Skeletal muscle satellite cell (primary cell): ENCODE results near the gene PSMB1.
"Not testable (repeated sequence)": the region's sequence is repeated elsewhere in the genome, so short reads cannot be mapped to it uniquely, and the experiment has no call there.

Source experiments
- H3K27me3 ChIP-seq: 2 replicates; pipeline ENCODE4 v1.7.0; 2013; ENCODE audit warnings: low read length; ENCODE audit not compliant: control insufficient read depth, insufficient read depth
- H3K36me3 ChIP-seq: 2 replicates; pipeline ENCODE4 v1.7.0; 2013; ENCODE audit warnings: mild to moderate bottlenecking, control low read depth, low read length; ENCODE audit not compliant: insufficient read depth
- H3K4me1 ChIP-seq: 2 replicates; pipeline ENCODE4 v1.7.0; 2013; ENCODE audit warnings: low read length; ENCODE audit not compliant: control insufficient read depth, insufficient read depth
- H3K4me2 ChIP-seq: 2 replicates; pipeline ENCODE4 v1.7.0; 2013; ENCODE audit warnings: mild to moderate bottlenecking, low read length
- H3K4me3 ChIP-seq: 2 replicates; pipeline ENCODE4 v1.7.0; 2013; ENCODE audit warnings: low read length
- H3K9ac ChIP-seq: 2 replicates; pipeline ENCODE4 v1.7.0; 2013; ENCODE audit warnings: mild to moderate bottlenecking, low read depth, low read length, moderate library complexity
- H3K9me3 ChIP-seq: replicated peaks from 2 replicates; pipeline ENCODE4 v1.7.0; 2013; ENCODE audit warnings: mild to moderate bottlenecking, control low read depth, low read length

PSMB1 gene

DNA sequence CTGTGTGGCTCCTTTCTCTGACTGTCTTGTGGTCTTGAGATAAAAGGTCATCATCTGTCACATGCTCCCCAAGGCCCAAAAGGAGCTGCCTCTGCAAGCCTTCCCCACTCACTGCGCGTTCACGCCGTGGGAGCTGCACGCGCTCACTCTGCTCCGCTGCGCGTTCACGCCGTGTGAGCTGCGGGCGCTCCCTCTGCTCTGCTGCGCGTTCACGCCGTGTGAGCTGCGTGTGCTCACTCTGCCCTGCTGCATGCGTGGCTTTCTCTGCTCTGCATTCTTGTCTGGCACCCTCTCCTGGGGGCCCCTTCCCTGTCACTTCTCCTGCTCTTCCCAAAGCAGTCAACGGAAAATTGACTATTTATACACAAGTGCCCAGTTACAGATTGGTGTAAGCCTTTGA lies 42.5 kb downstream of the PSMB1 start:
- Histone ChIP-seq H3K9ac (no peak overlapping the region), H3K36me3 (no peaks in the 10 kb centered on the region), H3K4me3 (no peak overlapping the region), H3K9me3 (no peaks in the 10 kb centered on the region), H3K27me3 (no peaks in the 10 kb centered on the region), H3K4me1 (no peaks in the 10 kb centered on the region), H3K4me2 (no peak overlapping the region)

DNA sequence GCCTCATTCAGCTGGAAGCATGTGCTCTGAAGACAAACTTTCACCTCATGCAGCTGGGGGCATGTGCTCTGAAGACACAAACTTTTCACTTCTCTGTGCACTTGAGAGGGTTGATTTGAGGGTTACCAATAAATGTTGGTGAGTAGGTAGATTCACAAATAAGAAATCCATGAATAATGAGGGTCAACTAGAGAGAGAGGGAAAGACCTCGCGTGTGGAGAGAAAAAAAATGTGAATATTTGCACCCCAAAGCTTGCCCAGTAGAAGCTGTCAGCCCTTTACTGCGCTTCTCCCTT lies 43.4 kb downstream of the PSMB1 start:
- Histone ChIP-seq H3K9me3 (no peaks in the 10 kb centered on the region), H3K4me2 (no peak overlapping the region), H3K9ac (no peak overlapping the region), H3K4me1 (no peaks in the 10 kb centered on the region), H3K4me3 (no peak overlapping the region), H3K36me3 (no peaks in the 10 kb centered on the region), H3K27me3 (no peaks in the 10 kb centered on the region)

- H3K4me2 ChIP-seq, H3K4me3 ChIP-seq, H3K9me3 ChIP-seq, H3K36me3 ChIP-seq, H3K4me1 ChIP-seq, H3K27me3 ChIP-seq, H3K9ac ChIP-seq: not testable (repeated sequence)
These were observed 44.0 kb downstream of the PSMB1 start for GRCh38 chr6:170508892-170509722.

DNA sequence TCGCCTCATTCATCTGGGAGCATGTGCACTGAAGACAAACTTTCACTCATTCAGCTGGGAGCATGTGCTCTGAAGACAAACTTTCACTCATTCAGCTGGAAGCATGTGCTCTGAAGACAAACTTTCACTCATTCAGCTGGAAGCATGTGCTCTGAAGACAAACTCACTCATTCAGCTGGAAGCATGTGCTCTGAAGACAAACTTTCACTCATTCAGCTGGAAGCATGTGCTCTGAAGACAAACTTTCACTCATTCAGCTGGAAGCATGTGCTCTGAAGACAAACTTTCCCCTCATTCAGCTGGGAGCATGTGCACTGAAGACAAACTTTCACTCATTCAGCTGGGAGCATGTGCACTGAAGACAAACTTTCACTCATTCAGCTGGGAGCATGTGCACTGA lies 44.8 kb downstream of the PSMB1 start:
- not testable (repeated sequence) for H3K36me3 ChIP-seq, H3K4me3 ChIP-seq, H3K9me3 ChIP-seq, H3K9ac ChIP-seq, H3K4me2 ChIP-seq, H3K4me1 ChIP-seq, H3K27me3 ChIP-seq

DNA sequence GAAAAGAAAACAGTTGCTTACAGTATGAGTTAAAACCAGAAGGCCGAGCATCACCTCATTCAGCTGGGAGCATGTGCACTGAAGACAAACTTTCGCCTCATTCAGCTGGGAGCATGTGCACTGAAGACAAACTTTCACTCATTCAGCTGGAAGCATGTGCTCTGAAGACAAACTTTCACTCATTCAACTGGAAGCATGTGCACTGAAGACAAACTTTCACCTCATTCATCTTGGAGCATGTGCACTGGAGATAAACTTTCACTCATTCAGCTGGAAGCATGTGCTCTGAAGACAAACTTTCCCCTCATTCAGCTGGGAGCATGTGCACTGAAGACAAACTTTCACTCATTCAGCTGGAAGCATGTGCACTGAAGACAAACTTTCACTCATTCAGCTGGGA lies 45.4 kb downstream of the PSMB1 start:
- not testable (repeated sequence) for H3K9me3 ChIP-seq, H3K4me2 ChIP-seq, H3K27me3 ChIP-seq, H3K36me3 ChIP-seq, H3K4me3 ChIP-seq, H3K9ac ChIP-seq, H3K4me1 ChIP-seq

GRCh38 chr6:170506446-170506845 lies 46.7 kb downstream of the PSMB1 start:
- Histone ChIP-seq H3K27me3 (no peaks in the 10 kb centered on the region), H3K4me2 (no peak overlapping the region), H3K4me3 (no peak overlapping the region), H3K9ac (no peak overlapping the region), H3K4me1 (no peaks in the 10 kb centered on the region), H3K36me3 (no peaks in the 10 kb centered on the region), H3K9me3 (no peaks in the 10 kb centered on the region)

DNA sequence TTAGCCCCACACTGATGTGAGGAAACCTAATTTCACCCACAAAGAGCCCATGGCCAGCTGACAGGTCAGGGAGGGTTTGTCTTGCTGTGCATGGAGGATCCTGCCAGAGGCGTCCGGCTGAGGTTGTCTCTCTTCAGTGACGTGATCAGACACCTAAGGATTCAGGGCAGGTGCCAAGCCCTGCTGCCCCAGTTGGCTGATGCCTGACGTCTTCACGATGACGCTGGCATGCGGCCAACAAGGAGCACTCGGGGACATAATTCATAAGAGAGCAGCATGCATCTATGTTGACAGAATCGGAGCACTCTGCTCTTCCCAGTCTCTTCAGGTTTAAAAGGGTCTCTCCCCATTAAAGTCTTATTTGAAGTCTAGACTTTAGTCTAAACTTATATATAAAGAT lies 47.8 kb downstream of the PSMB1 start:
- H3K4me2 ChIP-seq, result no peak overlapping the region
- no peaks in the 10 kb centered on the region for H3K27me3 ChIP-seq
- H3K9me3 ChIP-seq, result no peaks in the 10 kb centered on the region
- H3K4me1 ChIP-seq, result no peaks in the 10 kb centered on the region
- no peak overlapping the region for H3K9ac ChIP-seq
- no peak overlapping the region for H3K4me3 ChIP-seq
- no peaks in the 10 kb centered on the region for H3K36me3 ChIP-seq

- Histone ChIP-seq H3K9me3 (no peaks in the 10 kb centered on the region), H3K27me3 (no peaks in the 10 kb centered on the region), H3K4me1 (no peaks in the 10 kb centered on the region), H3K36me3 (no peaks in the 10 kb centered on the region), H3K4me3 (no peak overlapping the region), H3K9ac (no peak overlapping the region), H3K4me2 (no peak overlapping the region)
These were observed 48.6 kb downstream of the PSMB1 start for GRCh38 chr6:170504479-170504878.

GRCh38 chr6:170503414-170503761 lies 49.7 kb downstream of the PSMB1 start:
- no peak overlapping the region for H3K4me2 ChIP-seq
- H3K9ac ChIP-seq, result no peak overlapping the region
- no peaks in the 10 kb centered on the region for H3K4me1 ChIP-seq
- H3K36me3 ChIP-seq, result no peaks in the 10 kb centered on the region
- no peak overlapping the region for H3K4me3 ChIP-seq
- H3K27me3 ChIP-seq, result no peaks in the 10 kb centered on the region
- no peaks in the 10 kb centered on the region for H3K9me3 ChIP-seq

DNA sequence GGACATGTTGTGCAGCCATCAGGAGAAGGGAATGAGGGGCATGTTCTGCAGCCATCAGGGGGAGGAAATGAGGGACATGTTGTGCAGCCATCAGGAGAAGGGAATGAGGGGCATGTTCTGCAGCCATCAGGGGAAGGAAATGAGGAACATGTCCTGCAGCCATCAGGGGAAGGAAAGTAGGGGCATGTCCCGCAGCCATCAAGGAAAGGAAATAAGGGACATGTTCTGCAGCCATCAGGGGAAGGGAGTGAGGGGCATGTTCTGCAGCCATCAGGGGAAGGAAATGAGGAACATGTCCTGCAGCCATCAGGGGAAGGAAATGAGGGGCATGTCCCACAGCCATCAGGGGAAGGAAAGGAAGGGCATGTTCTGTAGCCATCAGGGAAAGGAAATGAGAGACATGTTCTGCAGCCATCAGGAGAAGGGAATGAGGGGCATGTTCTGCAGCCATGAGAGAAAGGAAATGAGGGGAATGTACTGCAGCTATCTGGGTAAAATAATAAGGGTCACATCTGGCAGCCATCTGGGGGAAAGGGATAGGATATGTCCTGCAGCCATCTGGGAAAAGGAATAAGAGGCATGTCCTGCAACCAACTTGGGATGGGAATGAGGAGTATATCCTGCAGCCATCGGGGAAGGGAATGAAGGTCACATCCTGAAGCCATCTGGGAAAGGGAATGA lies 50.2 kb downstream of the PSMB1 start:
- H3K36me3 ChIP-seq, H3K4me2 ChIP-seq, H3K4me3 ChIP-seq, H3K9me3 ChIP-seq, H3K4me1 ChIP-seq, H3K9ac ChIP-seq, H3K27me3 ChIP-seq: not testable (repeated sequence)

GRCh38 chr6:170502268-170502667 lies 50.8 kb downstream of the PSMB1 start:
- not testable (repeated sequence) for H3K4me3 ChIP-seq, H3K9ac ChIP-seq

GRCh38 chr6:170500955-170501590 lies 52.0 kb downstream of the PSMB1 start:
- H3K4me2 ChIP-seq, result no peak overlapping the region
- H3K9ac ChIP-seq, result no peak overlapping the region
- no peaks in the 10 kb centered on the region for H3K9me3 ChIP-seq
- H3K27me3 ChIP-seq, result no peaks in the 10 kb centered on the region
- H3K4me1 ChIP-seq, result peaks cover 4% of the 10 kb centered on the region
- H3K36me3 ChIP-seq, result no peaks in the 10 kb centered on the region
- H3K4me3 ChIP-seq, result no peak overlapping the region

More at GRCh38 chr6:170502268-170502667, 50.8 kb downstream of the PSMB1 start:
- not testable (repeated sequence) for H3K36me3 ChIP-seq, H3K4me2 ChIP-seq, H3K9me3 ChIP-seq, H3K27me3 ChIP-seq, H3K4me1 ChIP-seq
